Common myeloid progenitor, CD34-positive (primary cell): Measurements from ENCODE around the gene ACLY.
"Not testable (repeated sequence)": the region's sequence is repeated elsewhere in the genome, so short reads cannot be mapped to it uniquely, and the experiment has no call there.

Source experiments
- CTCF ChIA-PET: fragments of 350-600 bp; sonication (Branson Sonifier 250); formaldehyde crosslinking; loops from one replicate; lab custom pipeline; 2021; ENCODE audit warnings: antibody characterized with exemption; lab: Charles Lee
- POLR2A ChIA-PET: fragments of 350-600 bp; sonication (Branson Sonifier 250); formaldehyde crosslinking; loops from one replicate; lab custom pipeline; 2021; ENCODE audit warnings: antibody characterized with exemption; lab: Charles Lee
- DNase-seq, 3 donors: peaks; one replicate each; pipeline versions ENCODE4 v3.0.0 to v3.0.0-alpha.2; 2013
- H3K27ac ChIP-seq, 2 experiments: 1 replicate in 1 of 2; 2 replicates in 1 of 2; pipeline ENCODE4 v1.7.0; 2013; ENCODE audit warnings: inconsistent platforms in 2 of 2, low read length in 2 of 2, mild to moderate bottlenecking in 2 of 2, low read depth in 1 of 2, moderate library complexity in 1 of 2; ENCODE audit not compliant: severe bottlenecking in 2 of 2, insufficient read depth in 1 of 2, poor library complexity in 1 of 2
- H3K27me3 ChIP-seq, 5 experiments: replicated peaks in 2 of 5; 1 replicate in 3 of 5; 2 replicates in 2 of 5; pipeline versions ENCODE4 v1.6.1 to v1.7.0; 2013; ENCODE audit warnings: low read length in 4 of 5, mild to moderate bottlenecking in 2 of 5, moderate library complexity in 2 of 5, inconsistent platforms in 1 of 5; ENCODE audit not compliant: insufficient read depth in 5 of 5, control insufficient read depth in 4 of 5
- H3K36me3 ChIP-seq, 4 experiments: 1 replicate in 2 of 4; 2 replicates in 2 of 4; pipeline versions ENCODE4 v1.6.1 to v1.7.0; 2013; ENCODE audit warnings: low read length in 3 of 4, control low read depth in 1 of 4, mild to moderate bottlenecking in 1 of 4; ENCODE audit not compliant: control insufficient read depth in 4 of 4, insufficient read depth in 4 of 4
- H3K4me1 ChIP-seq, 4 experiments: 1 replicate in 3 of 4; 2 replicates in 1 of 4; pipeline versions ENCODE4 v1.6.1 to v1.7.1; 2013; ENCODE audit warnings: low read length in 3 of 4, mild to moderate bottlenecking in 3 of 4, control low read depth in 1 of 4, inconsistent platforms in 1 of 4, moderate library complexity in 1 of 4; ENCODE audit not compliant: control insufficient read depth in 4 of 4, insufficient read depth in 4 of 4; ENCODE audit errors: control extremely low read depth in 1 of 4
- H3K4me3 ChIP-seq, 7 experiments: 1 replicate in 4 of 7; 2 replicates in 3 of 7; pipeline versions ENCODE4 v1.5.1 to v1.7.0; 2013; ENCODE audit warnings: mild to moderate bottlenecking in 7 of 7, low read length in 6 of 7, moderate library complexity in 6 of 7, inconsistent platforms in 2 of 7, low read depth in 2 of 7, control low read depth in 1 of 7; ENCODE audit not compliant: insufficient read depth in 4 of 7, control insufficient read depth in 1 of 7; ENCODE audit errors: extremely low read depth in 1 of 7
- H3K9me3 ChIP-seq, 5 experiments: 1 replicate in 4 of 5; 2 replicates in 1 of 5; pipeline versions ENCODE4 v1.6.1 to v1.7.1; 2013; ENCODE audit warnings: low read length in 4 of 5, mild to moderate bottlenecking in 2 of 5, inconsistent platforms in 1 of 5, low read depth in 1 of 5, moderate library complexity in 1 of 5; ENCODE audit not compliant: control insufficient read depth in 4 of 5, insufficient read depth in 2 of 5; ENCODE audit errors: control extremely low read depth in 1 of 5
- WGBS: methylation state at CpG from one replicate; pipeline ENCODE4 v1.1.5; 2013; ENCODE audit not compliant: insufficient coverage; 5-methylcytosine and 5-hydroxymethylcytosine counted together

ACLY gene

GRCh38 chr17:41930833-41931156 lies 12.0 kb upstream of the ACLY start:
- DNase-seq, H3K27me3 ChIP-seq, H3K9me3 ChIP-seq, H3K36me3 ChIP-seq: not testable (repeated sequence)
- peak overlapping the region in 6 of 7 experiments; percentile 66 to 86 (median 71) for H3K4me3 ChIP-seq
- H3K4me1 ChIP-seq, result peaks cover 5 to 37% (median 22%) of the 10 kb centered on the region in 4 experiments
- POLR2A ChIA-PET, result interaction anchor here (0.8 kb wide), 1 partner anchor 242 kb away, joined by 5 read pairs; the partner anchor contains the start of gene EIF1
- 86% methylated on average over 5 of the region's 18 CpGs for WGBS
- CTCF ChIA-PET, result interaction anchor here (0.8 to 3.0 kb wide), 5 partner anchors 9 to 89 kb away, joined by 3 to 17 read pairs (median 4); partner anchors contain the start of gene ACLY
- H3K27ac ChIP-seq, result peak overlapping the region; percentile 46 to 82

GRCh38 chr17:41930009-41930832 lies 11.5 kb upstream of the ACLY start, which contains the start of gene ODAD4:
ODAD4 (plus strand) TSS chr17:41930617; CDS start chr17:41930724, 107 bp downstream.
- POLR2A ChIA-PET, result interaction anchor here (0.8 kb wide), 1 partner anchor 242 kb away, joined by 5 read pairs; the partner anchor contains the start of gene EIF1

GRCh38 chr17:41928693-41929251 lies 10.0 kb upstream of the ACLY start:
- CTCF ChIA-PET, result interaction anchor here (0.6 to 3.0 kb wide), 5 partner anchors 11 to 35 kb away, joined by 3 to 17 read pairs (median 4); partner anchors contain the start of gene ACLY
- WGBS, result 73% methylated on average over 6 of the region's 6 CpGs

More at GRCh38 chr17:41930009-41930832, 11.5 kb upstream of the ACLY start, which contains the start of gene ODAD4:
- H3K27ac ChIP-seq, result peak within 1 kb of the TSS; percentile 46 to 82
- peaks cover 5 to 37% (median 22%) of the 10 kb centered on the region in 4 experiments for H3K4me1 ChIP-seq
- H3K27me3 ChIP-seq, result no peaks in the 10 kb centered on the region
- H3K9me3 ChIP-seq, result no peaks in the 10 kb centered on the region
- WGBS, result 1% methylated on average over 30 of the region's 43 CpGs
- H3K4me3 ChIP-seq, result peak within 1 kb of the TSS; percentile 42 to 86 (median 69)
- H3K36me3 ChIP-seq, result no peaks in the 10 kb centered on the region
- CTCF ChIA-PET, result interaction anchor here (0.8 to 3.0 kb wide), 5 partner anchors 9 to 88 kb away, joined by 3 to 17 read pairs (median 4); partner anchors contain the start of gene ACLY
- DNase-seq, result peak; percentile 98 to 99 (median 99)

GRCh38 chr17:41925991-41926590 lies 7.3 kb upstream of the ACLY start:
- no peaks in the 10 kb centered on the region for H3K27me3 ChIP-seq
- H3K4me3 ChIP-seq, result no peak overlapping the region
- WGBS, result 92% methylated on average over 3 of the region's 7 CpGs
- no peaks in the 10 kb centered on the region for H3K36me3 ChIP-seq
- CTCF ChIA-PET, result interaction anchor here (2.1 kb wide), 1 partner anchor 9 kb away, joined by 4 read pairs; no protein-coding TSS in a partner anchor
- DNase-seq, result no peak
- no peak overlapping the region for H3K27ac ChIP-seq
- peaks cover 5 to 16% (median 9%) of the 10 kb centered on the region in 4 experiments for H3K4me1 ChIP-seq
- H3K9me3 ChIP-seq, result no peaks in the 10 kb centered on the region
- POLR2A ChIA-PET, result no interaction called here

More at GRCh38 chr17:41928693-41929251, 10.0 kb upstream of the ACLY start:
- Histone ChIP-seq H3K4me1 (peaks cover 5 to 36% (median 22%) of the 10 kb centered on the region in 4 experiments), H3K27me3 (no peaks in the 10 kb centered on the region), H3K36me3 (no peaks in the 10 kb centered on the region), H3K9me3 (no peaks in the 10 kb centered on the region), H3K27ac (no peak overlapping the region), H3K4me3 (no peak overlapping the region)
- POLR2A ChIA-PET, result interaction anchor here (0.8 kb wide), 1 partner anchor 10 kb away, joined by 3 read pairs; the partner anchor contains the start of gene ACLY
- no peak for DNase-seq

- no peak overlapping the region for H3K27ac ChIP-seq
- ChIA-PET CTCF (interaction anchor here (0.7 kb wide), 1 partner anchor 44 kb away, joined by 3 read pairs; no protein-coding TSS in a partner anchor), POLR2A (no interaction called here)
- peaks cover 5 to 33% (median 21%) of the 10 kb centered on the region in 4 experiments for H3K4me1 ChIP-seq
- H3K9me3 ChIP-seq, result no peaks in the 10 kb centered on the region
- no peaks in the 10 kb centered on the region for H3K27me3 ChIP-seq
- 100% methylated on average over 4 of the region's 5 CpGs for WGBS
- peaks cover 0 to 10% (median 3%) of the 10 kb centered on the region in 4 experiments for H3K36me3 ChIP-seq
- no peak for DNase-seq
- H3K4me3 ChIP-seq, result no peak overlapping the region
These were observed 1.8 kb upstream of the ACLY start for GRCh38 chr17:41920580-41920955.

GRCh38 chr17:41919840-41920579 lies 1.3 kb upstream of the ACLY start:
- Histone ChIP-seq H3K27me3 (no peaks in the 10 kb centered on the region), H3K4me1 (peaks cover 5 to 36% (median 21%) of the 10 kb centered on the region in 4 experiments), H3K9me3 (no peaks in the 10 kb centered on the region), H3K4me3 (peak overlapping the region in 2 of 7 experiments; percentile 95 to 99), H3K36me3 (peaks cover 0 to 13% (median 3%) of the 10 kb centered on the region in 4 experiments), H3K27ac (no peak overlapping the region)
- DNase-seq, result no peak
- WGBS, result 100% methylated on average over 4 of the region's 7 CpGs
- ChIA-PET POLR2A (no interaction called here), CTCF (interaction anchor here (3.4 kb wide), 1 partner anchor 10 kb away, joined by 17 read pairs; the partner anchor contains the start of gene ODAD4)
